Duodenal mucosa (tissue), 2 donors: ENCODE results near the gene CAMTA1.

Source experiments
- H3K27ac ChIP-seq: one replicate; pipeline ENCODE4 v1.7.0; 2013; ENCODE audit warnings: low read depth, low read length
- H3K27me3 ChIP-seq, 2 donors: one replicate each; pipeline ENCODE4 v1.7.0; 2013; ENCODE audit warnings: low read length in 2 of 2, control low read depth in 1 of 2; ENCODE audit not compliant: insufficient read depth in 2 of 2, control insufficient read depth in 1 of 2
- H3K36me3 ChIP-seq, 2 donors: one replicate each; pipeline ENCODE4 v1.7.0; 2013; ENCODE audit warnings: low read length in 2 of 2, control low read depth in 1 of 2; ENCODE audit not compliant: insufficient read depth in 2 of 2, control insufficient read depth in 1 of 2
- H3K4me1 ChIP-seq, 2 donors: one replicate each; pipeline ENCODE4 v1.7.0; 2013; ENCODE audit warnings: low read length in 2 of 2, control low read depth in 1 of 2; ENCODE audit not compliant: insufficient read depth in 2 of 2, control insufficient read depth in 1 of 2
- H3K4me3 ChIP-seq, 2 donors: one replicate each; pipeline ENCODE4 v1.7.0; 2013; ENCODE audit warnings: low read length in 2 of 2, low read depth in 1 of 2
- H3K9ac ChIP-seq, 2 donors: one replicate each; pipeline ENCODE4 v1.7.0; 2013; ENCODE audit warnings: low read length in 2 of 2, low read depth in 1 of 2
- H3K9me3 ChIP-seq, 2 donors: one replicate each; pipeline ENCODE4 v1.7.0; 2013; ENCODE audit warnings: low read length in 2 of 2, control low read depth in 1 of 2; ENCODE audit not compliant: control insufficient read depth in 1 of 2

The CAMTA1 gene

DNA sequence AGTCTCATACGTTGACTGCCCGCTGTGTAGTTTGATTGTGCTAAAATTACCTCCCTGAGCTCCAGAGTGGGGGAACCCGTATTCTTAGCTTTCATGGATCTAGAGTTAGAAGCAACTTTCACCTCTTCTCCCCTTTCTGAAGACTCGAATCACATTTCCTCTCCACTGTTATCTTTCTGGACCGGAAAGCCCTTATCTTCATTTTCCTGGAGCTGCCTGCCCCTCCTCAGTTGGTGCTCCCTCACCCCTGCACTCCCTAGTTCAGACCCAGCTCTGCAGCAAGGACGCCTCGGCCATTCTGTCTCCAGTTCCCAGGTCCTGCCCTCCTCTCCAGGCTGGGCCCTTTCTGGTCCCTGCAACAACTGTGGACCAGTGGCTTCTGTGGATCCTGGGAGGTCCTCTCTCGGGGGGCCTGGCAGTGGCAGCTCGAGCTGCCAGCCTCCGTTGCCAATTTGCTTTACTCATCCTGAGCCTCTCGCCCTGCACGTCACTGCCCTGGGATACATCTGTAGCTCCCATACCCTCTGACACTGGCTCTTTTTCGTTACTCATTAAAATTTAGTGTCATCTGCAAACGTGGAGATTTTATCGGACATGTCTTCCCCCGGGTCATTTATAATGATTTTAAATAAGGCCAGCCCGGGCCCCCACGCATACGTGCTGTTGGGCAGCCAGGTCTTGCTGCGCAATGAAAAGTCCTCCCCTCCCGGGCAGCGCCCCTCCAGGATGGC, 844.4 kb downstream of the CAMTA1 start:
- H3K36me3 ChIP-seq: no peaks in the 10 kb centered on the region
- no peak overlapping the region for H3K9ac ChIP-seq
- no peaks in the 10 kb centered on the region for H3K9me3 ChIP-seq
- no peaks in the 10 kb centered on the region for H3K4me1 ChIP-seq
- H3K4me3 ChIP-seq: no peak overlapping the region
- peaks cover 5 to 12% of the 10 kb centered on the region in 2 donors for H3K27me3 ChIP-seq
- no peak overlapping the region for H3K27ac ChIP-seq

DNA sequence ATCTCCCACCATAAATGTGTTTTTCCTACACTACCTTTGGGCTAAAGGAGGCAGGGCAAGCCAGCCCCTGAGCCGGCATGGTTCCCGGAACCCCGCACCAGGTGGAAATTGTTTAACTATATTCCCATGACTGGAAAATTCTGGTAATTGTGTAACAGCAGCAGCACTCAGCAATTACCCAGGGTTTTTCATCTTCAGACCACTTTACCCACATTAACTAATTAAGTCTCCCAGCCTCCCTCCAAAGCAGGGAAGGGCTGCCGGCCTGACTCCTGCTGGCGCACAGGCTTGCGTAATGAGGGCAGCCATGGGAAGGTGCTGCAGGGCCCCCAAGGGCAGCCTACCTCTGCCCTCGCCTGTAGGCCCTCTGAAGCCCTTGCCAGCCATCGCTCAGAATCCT, 845.1 kb downstream of the CAMTA1 start:
- Histone ChIP-seq H3K27ac (no peak overlapping the region), H3K9me3 (no peaks in the 10 kb centered on the region), H3K4me1 (no peaks in the 10 kb centered on the region), H3K27me3 (peaks cover 5 to 9% of the 10 kb centered on the region in 2 donors), H3K9ac (no peak overlapping the region), H3K4me3 (no peak overlapping the region), H3K36me3 (no peaks in the 10 kb centered on the region)

- H3K9ac ChIP-seq: no peak overlapping the region
- H3K27me3 ChIP-seq: peaks cover 0 to 9% of the 10 kb centered on the region in 2 donors
- no peaks in the 10 kb centered on the region for H3K9me3 ChIP-seq
These were observed 846.9 kb downstream of the CAMTA1 start for GRCh38 chr1:7632176-7632575.

DNA sequence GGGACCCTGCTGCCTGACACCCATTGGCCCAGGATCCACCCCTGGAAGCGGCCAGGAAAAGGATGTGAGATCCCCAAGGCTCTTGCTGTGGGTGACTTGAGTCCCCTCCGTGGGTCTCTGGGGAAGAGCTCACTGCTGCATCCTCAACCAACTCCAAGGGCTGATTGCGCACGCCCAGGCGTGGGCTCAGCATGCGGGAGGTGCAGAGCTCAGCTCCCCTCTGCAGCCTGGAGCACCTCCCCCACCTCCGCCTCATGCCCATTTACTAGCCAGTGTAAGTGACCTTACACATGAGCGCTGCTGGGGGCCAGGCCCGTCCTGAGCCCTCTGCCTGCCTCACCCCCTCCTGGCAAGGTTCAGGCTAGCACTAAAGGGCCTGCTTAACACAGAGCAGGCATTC, 847.4 kb downstream of the CAMTA1 start:
- Histone ChIP-seq H3K4me3 (no peak overlapping the region), H3K27me3 (peaks cover 0 to 5% of the 10 kb centered on the region in 2 donors), H3K36me3 (no peaks in the 10 kb centered on the region), H3K9me3 (no peaks in the 10 kb centered on the region), H3K9ac (no peak overlapping the region), H3K4me1 (no peaks in the 10 kb centered on the region), H3K27ac (no peak overlapping the region)

More at GRCh38 chr1:7632176-7632575, 846.9 kb downstream of the CAMTA1 start:
- Histone ChIP-seq H3K4me1 (no peaks in the 10 kb centered on the region), H3K36me3 (no peaks in the 10 kb centered on the region), H3K4me3 (no peak overlapping the region), H3K27ac (no peak overlapping the region)

DNA sequence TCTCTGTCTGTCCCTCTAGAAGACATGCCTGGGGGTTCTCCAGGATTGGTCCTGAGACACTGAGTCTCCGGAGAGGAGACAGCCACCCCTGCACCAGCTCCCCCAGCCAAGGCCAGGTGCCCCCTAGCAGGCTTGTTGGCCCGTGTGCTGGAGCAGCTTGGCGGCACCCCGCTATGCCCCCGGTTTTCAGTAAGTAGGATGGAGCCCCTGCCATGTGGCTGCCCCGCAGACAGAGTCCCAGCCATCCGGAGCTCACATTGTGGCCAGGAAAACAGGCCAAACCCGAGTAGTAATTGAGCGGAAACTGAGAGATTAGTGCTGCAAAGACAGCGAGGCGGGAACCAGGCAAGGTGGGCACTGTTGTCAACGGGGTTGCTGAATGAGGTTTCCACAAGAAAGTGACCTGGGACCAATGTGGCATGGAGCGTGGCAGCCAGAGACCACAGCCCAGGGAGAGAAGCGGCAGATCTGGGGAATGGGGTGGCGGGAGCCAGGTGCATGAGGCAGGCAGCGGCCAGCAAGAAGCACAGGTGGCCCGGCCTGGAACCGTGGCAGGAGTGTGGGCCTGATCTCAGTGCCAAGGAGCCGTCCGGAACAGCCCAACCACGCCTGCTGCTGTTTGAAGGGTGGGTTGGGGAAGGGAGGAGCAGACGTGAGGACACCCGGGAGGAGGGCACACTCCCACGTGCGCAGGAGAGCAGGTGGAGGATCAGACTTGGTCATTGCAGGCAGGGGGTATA, 848.4 kb downstream of the CAMTA1 start:
- Histone ChIP-seq H3K9me3 (no peaks in the 10 kb centered on the region), H3K4me1 (no peaks in the 10 kb centered on the region), H3K36me3 (no peaks in the 10 kb centered on the region), H3K9ac (no peak overlapping the region), H3K4me3 (no peak overlapping the region), H3K27ac (no peak overlapping the region), H3K27me3 (no peaks in the 10 kb centered on the region)

GRCh38 chr1:7634546-7635240, 849.4 kb downstream of the CAMTA1 start:
- Histone ChIP-seq H3K9me3 (no peaks in the 10 kb centered on the region), H3K4me1 (no peaks in the 10 kb centered on the region), H3K27me3 (no peaks in the 10 kb centered on the region), H3K4me3 (no peak overlapping the region), H3K27ac (no peak overlapping the region), H3K36me3 (no peaks in the 10 kb centered on the region), H3K9ac (no peak overlapping the region)

- H3K4me1 ChIP-seq: no peaks in the 10 kb centered on the region
- no peak overlapping the region for H3K4me3 ChIP-seq
- H3K9ac ChIP-seq: no peak overlapping the region
- H3K9me3 ChIP-seq: no peaks in the 10 kb centered on the region
- H3K27ac ChIP-seq: no peak overlapping the region
- no peaks in the 10 kb centered on the region for H3K36me3 ChIP-seq
- H3K27me3 ChIP-seq: no peaks in the 10 kb centered on the region
These were observed 851.7 kb downstream of the CAMTA1 start for GRCh38 chr1:7636795-7637526.

DNA sequence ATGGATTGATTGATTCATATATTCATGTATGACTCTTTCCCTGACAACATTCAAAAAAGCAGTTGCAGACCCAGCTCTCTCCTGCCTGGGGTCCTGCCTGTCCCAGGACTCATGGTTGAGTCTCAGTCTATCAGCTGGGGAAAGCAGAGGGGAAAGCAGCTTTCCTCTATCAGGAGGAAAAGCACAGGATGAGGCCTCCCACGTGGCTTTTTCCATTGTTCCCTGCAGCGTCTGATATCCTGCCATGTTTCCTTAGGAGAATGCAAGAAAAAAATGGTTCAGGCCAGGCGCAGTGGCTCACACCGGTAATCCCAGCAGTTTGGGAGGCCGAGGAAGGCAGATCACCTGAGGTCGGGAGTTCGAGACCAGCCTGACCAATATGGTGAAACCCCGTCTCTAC, 852.8 kb downstream of the CAMTA1 start:
- H3K9me3 ChIP-seq: no peaks in the 10 kb centered on the region
- H3K27ac ChIP-seq: no peak overlapping the region
- no peak overlapping the region for H3K9ac ChIP-seq
- H3K4me1 ChIP-seq: no peaks in the 10 kb centered on the region
- H3K4me3 ChIP-seq: no peak overlapping the region
- H3K27me3 ChIP-seq: no peaks in the 10 kb centered on the region
- no peaks in the 10 kb centered on the region for H3K36me3 ChIP-seq

DNA sequence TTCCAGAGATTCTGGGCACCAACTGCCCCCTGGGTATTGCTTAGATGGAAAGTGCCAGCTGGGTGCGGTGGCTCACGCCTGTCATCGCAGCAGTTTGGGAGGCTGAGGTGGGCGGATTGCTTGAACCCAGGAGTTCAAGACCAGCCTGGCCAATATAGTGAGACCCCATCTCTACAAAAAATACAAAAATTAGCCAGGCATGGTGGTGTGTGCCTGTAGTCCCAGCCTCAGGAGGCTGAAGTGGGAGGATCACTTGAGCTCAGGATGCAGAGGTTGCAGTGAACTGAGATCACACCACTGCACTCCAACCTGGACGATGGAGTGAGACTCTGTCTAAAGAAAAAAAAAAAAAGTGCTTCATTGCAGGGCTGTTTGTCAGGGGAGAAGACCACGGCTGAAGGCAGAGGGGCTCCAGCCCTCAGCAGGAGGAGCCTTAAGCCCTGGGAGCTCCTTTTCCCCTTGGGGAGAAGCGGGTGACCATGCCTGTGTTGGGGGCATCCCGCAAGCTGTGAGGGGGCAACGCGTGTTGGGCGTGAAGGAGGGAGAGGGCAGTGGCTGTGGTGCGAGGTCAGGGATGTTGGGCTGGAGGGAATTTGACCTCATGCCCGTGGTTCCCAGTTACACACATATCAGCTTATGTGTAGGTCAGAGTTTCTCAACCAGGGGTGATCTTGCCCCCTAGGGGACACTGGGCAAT, 854.3 kb downstream of the CAMTA1 start:
- no peaks in the 10 kb centered on the region for H3K27me3 ChIP-seq
- no peaks in the 10 kb centered on the region for H3K9me3 ChIP-seq
- no peak overlapping the region for H3K4me3 ChIP-seq
- H3K4me1 ChIP-seq: no peaks in the 10 kb centered on the region
- no peak overlapping the region for H3K27ac ChIP-seq
- H3K9ac ChIP-seq: no peak overlapping the region
- H3K36me3 ChIP-seq: no peaks in the 10 kb centered on the region
